ENCODE data around the gene POU2F3. TPM values are rescaled to one million over a fixed set of nuclear protein-coding genes. Genes with fewer than 3 reads are reported as not detected.

Gene POU2F3
- total RNA-seq, 1 experiment from 2014 or later: not detected

DNA sequence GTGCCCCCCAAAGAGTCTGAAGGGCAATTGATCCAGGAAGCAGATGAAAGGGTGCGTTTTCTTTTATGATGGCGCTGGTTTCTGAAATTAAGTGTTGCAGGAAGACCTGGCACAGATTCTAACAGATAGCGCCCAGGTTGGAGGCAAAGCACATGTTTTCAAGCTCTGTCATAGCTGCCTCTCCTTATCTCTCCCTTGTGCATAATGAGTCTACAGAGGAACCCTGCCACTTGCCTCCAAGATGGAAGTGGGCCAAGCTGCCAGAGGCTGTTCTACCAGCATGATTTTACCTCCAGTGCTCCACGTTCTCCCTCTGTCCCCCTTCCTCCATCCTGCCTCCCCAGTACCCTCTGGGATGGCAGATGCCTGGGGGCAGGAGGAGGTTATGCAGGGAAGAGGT is 55.2 kb downstream of the POU2F3 start:
- no peaks in the 10 kb centered on the region for H3K36me3 ChIP-seq (ENCODE audit: control insufficient read depth, insufficient read depth, low read length)
- H3K27ac ChIP-seq (ENCODE audit: low read length): no peak overlapping the region
- DNase-seq (ENCODE audit: low read depth, low spot score) (no peak), ATAC-seq (no peak)
- H3K4me3 ChIP-seq (ENCODE audit: low read depth in 2 of 2, low read length in 2 of 2): no peak overlapping the region
- in situ Hi-C loops (cut with HindIII; ENCODE audit: low pct_unique_long_range_greater_than_20kb, low sequenced_read_pairs): no loop called here
- POLR2A ChIA-PET: no interaction called here
- no TSS peak for BruUV-seq (replicated peaks)
- TF ChIP-seq, protein P1, sequence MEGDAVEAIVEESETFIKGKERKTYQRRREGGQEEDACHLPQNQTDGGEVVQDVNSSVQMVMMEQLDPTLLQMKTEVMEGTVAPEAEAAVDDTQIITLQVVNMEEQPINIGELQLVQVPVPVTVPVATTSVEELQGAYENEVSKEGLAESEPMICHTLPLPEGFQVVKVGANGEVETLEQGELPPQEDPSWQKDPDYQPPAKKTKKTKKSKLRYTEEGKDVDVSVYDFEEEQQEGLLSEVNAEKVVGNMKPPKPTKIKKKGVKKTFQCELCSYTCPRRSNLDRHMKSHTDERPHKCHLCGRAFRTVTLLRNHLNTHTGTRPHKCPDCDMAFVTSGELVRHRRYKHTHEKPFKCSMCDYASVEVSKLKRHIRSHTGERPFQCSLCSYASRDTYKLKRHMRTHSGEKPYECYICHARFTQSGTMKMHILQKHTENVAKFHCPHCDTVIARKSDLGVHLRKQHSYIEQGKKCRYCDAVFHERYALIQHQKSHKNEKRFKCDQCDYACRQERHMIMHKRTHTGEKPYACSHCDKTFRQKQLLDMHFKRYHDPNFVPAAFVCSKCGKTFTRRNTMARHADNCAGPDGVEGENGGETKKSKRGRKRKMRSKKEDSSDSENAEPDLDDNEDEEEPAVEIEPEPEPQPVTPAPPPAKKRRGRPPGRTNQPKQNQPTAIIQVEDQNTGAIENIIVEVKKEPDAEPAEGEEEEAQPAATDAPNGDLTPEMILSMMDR (IDR thresholded peaks at IDR 0.05): no peak
- TF ChIP-seq TCF7L2 (IDR thresholded peaks at IDR 0.05; ENCODE audit: low read depth, low read length): no peak
- H3K27me3 ChIP-seq (ENCODE audit: control insufficient read depth, insufficient read depth, low read length): peaks cover 51% of the 10 kb centered on the region
- H3K4me1 ChIP-seq (ENCODE audit: control insufficient read depth, insufficient read depth, low read length): no peaks in the 10 kb centered on the region
- CTCF ChIA-PET: no interaction called here
- no peaks in the 10 kb centered on the region for H3K9me3 ChIP-seq (ENCODE audit: control insufficient read depth, insufficient read depth, low read depth, low read length)
- intact Hi-C loops (cut with micrococcal nuclease; ENCODE audit: unreplicated experiment): no loop called here

DNA sequence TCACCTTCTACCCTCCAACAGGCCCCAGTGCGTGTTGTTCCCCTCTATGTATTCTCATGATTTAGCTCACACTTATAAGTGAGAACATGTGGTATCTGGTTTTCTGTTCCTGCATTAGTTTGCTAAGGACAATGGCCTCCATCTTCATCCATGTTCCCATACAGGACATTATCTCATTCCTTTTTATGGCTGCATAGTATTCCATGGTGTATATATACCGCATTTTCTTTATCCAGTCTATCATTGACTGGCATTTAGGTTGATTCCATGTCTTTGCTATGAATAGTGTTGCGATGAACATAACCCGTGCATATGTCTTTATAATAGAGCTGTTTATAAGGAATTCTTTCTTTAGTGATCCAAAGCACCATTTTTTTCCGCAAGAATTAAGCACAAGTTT is 56.6 kb downstream of the POU2F3 start:
- POLR2A ChIA-PET: no interaction called here
- Histone ChIP-seq H3K4me3 (ENCODE audit: low read depth in 2 of 2, low read length in 2 of 2) (no peak overlapping the region), H3K36me3 (ENCODE audit: control insufficient read depth, insufficient read depth, low read length) (no peaks in the 10 kb centered on the region), H3K4me1 (ENCODE audit: control insufficient read depth, insufficient read depth, low read length) (no peaks in the 10 kb centered on the region), H3K27me3 (ENCODE audit: control insufficient read depth, insufficient read depth, low read length) (peaks cover 39% of the 10 kb centered on the region), H3K27ac (ENCODE audit: low read length) (no peak overlapping the region), H3K9me3 (ENCODE audit: control insufficient read depth, insufficient read depth, low read depth, low read length) (no peaks in the 10 kb centered on the region)
- intact Hi-C loops (cut with micrococcal nuclease; ENCODE audit: unreplicated experiment) (no loop called here), in situ Hi-C loops (cut with HindIII; ENCODE audit: low pct_unique_long_range_greater_than_20kb, low sequenced_read_pairs) (no loop called here)
- BruUV-seq (replicated peaks): no TSS peak
- no peak for ATAC-seq
- no peak for DNase-seq (ENCODE audit: low read depth, low spot score)
- TF ChIP-seq TCF7L2 (IDR thresholded peaks at IDR 0.05; ENCODE audit: low read depth, low read length) (no peak), SIN3A (IDR thresholded peaks at IDR 0.05; ENCODE audit: borderline replicate concordance, insufficient read depth, low read depth, low read length) (no peak), POLR2AphosphoS5 (IDR thresholded peaks at IDR 0.05; ENCODE audit: low read depth, low read length) (no peak)
- TF ChIP-seq, protein P1 (IDR thresholded peaks at IDR 0.05): no peak
- TF ChIP-seq, protein P2, sequence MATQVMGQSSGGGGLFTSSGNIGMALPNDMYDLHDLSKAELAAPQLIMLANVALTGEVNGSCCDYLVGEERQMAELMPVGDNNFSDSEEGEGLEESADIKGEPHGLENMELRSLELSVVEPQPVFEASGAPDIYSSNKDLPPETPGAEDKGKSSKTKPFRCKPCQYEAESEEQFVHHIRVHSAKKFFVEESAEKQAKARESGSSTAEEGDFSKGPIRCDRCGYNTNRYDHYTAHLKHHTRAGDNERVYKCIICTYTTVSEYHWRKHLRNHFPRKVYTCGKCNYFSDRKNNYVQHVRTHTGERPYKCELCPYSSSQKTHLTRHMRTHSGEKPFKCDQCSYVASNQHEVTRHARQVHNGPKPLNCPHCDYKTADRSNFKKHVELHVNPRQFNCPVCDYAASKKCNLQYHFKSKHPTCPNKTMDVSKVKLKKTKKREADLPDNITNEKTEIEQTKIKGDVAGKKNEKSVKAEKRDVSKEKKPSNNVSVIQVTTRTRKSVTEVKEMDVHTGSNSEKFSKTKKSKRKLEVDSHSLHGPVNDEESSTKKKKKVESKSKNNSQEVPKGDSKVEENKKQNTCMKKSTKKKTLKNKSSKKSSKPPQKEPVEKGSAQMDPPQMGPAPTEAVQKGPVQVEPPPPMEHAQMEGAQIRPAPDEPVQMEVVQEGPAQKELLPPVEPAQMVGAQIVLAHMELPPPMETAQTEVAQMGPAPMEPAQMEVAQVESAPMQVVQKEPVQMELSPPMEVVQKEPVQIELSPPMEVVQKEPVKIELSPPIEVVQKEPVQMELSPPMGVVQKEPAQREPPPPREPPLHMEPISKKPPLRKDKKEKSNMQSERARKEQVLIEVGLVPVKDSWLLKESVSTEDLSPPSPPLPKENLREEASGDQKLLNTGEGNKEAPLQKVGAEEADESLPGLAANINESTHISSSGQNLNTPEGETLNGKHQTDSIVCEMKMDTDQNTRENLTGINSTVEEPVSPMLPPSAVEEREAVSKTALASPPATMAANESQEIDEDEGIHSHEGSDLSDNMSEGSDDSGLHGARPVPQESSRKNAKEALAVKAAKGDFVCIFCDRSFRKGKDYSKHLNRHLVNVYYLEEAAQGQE (IDR thresholded peaks at IDR 0.05; ENCODE audit: insufficient read depth in 1 of 2, low read depth in 2 of 2, low read length in 1 of 2): no peak
- CTCF ChIA-PET: interaction anchor here (4.4 kb wide), 1 partner anchor 61 kb away, joined by 38 read pairs; no protein-coding TSS in a partner anchor
